Stimulated activated CD4-positive, alpha-beta T cell treated with anti-CD3 and anti-CD28 coated beads, Interleukin-12 subunit alpha, Interleukin-12 subunit beta, amount 100 ng/mL, for 48 hours (primary cell): Measurements from ENCODE around the gene MAP3K2.
A peak's percentile ranks its signal among the peaks of the same experiment; 100 is the strongest.

Experiments
- DNase-seq, 3 donors: peaks; one replicate each; pipeline ENCODE4 v3.0.0-alpha.2; 2020; ENCODE audit warnings: low read depth in 2 of 3, low spot score in 1 of 3

Gene MAP3K2

GRCh38 chr2:127407661-127408003 lies 19.9 kb upstream of the MAP3K2 start:
- no peak for DNase-seq

- DNase-seq: no peak
Observed at GRCh38 chr2:127407091-127407490, 19.3 kb upstream of the MAP3K2 start.

- DNase-seq: no peak
Observed at GRCh38 chr2:127406454-127406853, 18.7 kb upstream of the MAP3K2 start.

GRCh38 chr2:127405255-127405610 lies 17.5 kb upstream of the MAP3K2 start:
- no peak for DNase-seq

GRCh38 chr2:127404466-127405254 lies 16.9 kb upstream of the MAP3K2 start:
- DNase-seq: no peak

- DNase-seq: no peak
Observed at GRCh38 chr2:127403460-127403859, 15.7 kb upstream of the MAP3K2 start.

- DNase-seq: no peak
Observed at GRCh38 chr2:127401757-127402695, 14.3 kb upstream of the MAP3K2 start.

GRCh38 chr2:127400897-127401756 lies 13.4 kb upstream of the MAP3K2 start:
- DNase-seq: no peak

- no peak for DNase-seq
Observed at GRCh38 chr2:127400533-127400896, 12.7 kb upstream of the MAP3K2 start.

GRCh38 chr2:127398239-127398590 lies 10.4 kb upstream of the MAP3K2 start:
- DNase-seq: peak in 2 of 3 donors; percentile 50 to 59

GRCh38 chr2:127397568-127398238 lies 9.9 kb upstream of the MAP3K2 start:
- DNase-seq: no peak

- DNase-seq: no peak
Observed at GRCh38 chr2:127394492-127394891, 6.7 kb upstream of the MAP3K2 start.

- no peak for DNase-seq
Observed at GRCh38 chr2:127392828-127393578, 5.2 kb upstream of the MAP3K2 start.

GRCh38 chr2:127392133-127392827 lies 4.5 kb upstream of the MAP3K2 start:
- no peak for DNase-seq

GRCh38 chr2:127389778-127390435 lies 2.1 kb upstream of the MAP3K2 start:
- DNase-seq: no peak

GRCh38 chr2:127388423-127389164 lies 819 bp upstream of the MAP3K2 start:
- DNase-seq: no peak

- peak; percentile 47 to 75 (median 51) for DNase-seq
Observed at GRCh38 chr2:127386764-127387654, 766 bp downstream of the MAP3K2 start.
